ENCODE measurements around the gene TBCK. TPM values are rescaled to one million over a fixed set of nuclear protein-coding genes. Genes with fewer than 3 reads are reported as not detected.

The TBCK gene
- total and polyA plus RNA-seq, 2 experiments from 2014 or later = 13.9 to 28.9 TPM

GRCh38 chr4:106183551-106183950 is 132.5 kb downstream of the TBCK start (continued):
- TF ChIP-seq ZNF462 (CRISPR knock-in tag; IDR thresholded peaks at IDR 0.05) (no peak), CREB1 (CRISPR knock-in tag; IDR thresholded peaks at IDR 0.05; ENCODE audit: low read depth) (no peak), NANOG (IDR thresholded peaks at IDR 0.05; ENCODE audit: borderline replicate concordance) (no peak), ETS1 (IDR thresholded peaks at IDR 0.05) (no peak), EZH2 (IDR thresholded peaks at IDR 0.05; ENCODE audit: low read depth, unreplicated experiment) (no peak), EZH2phosphoT487 (IDR thresholded peaks at IDR 0.05; ENCODE audit: unreplicated experiment) (no peak), POLR2AphosphoS5 (IDR thresholded peaks at IDR 0.05; ENCODE audit: low read depth) (no peak)

GRCh38 chr4:106172861-106173260 is 143.1 kb downstream of the TBCK start:
- Histone ChIP-seq H2AFZ (no peak overlapping the region), H4K20me1 (replicated peaks; ENCODE audit: insufficient read depth) (no peaks in the 10 kb centered on the region; the same call in 1 of the 2 replicates), H3K36me3 (ENCODE audit: insufficient read depth) (no peaks in the 10 kb centered on the region), H3K4me2 (no peak overlapping the region), H3K4me3 (no peak overlapping the region), H3K27ac (ENCODE audit: low read depth) (no peak overlapping the region), H3K4me1 (ENCODE audit: insufficient read depth) (no peaks in the 10 kb centered on the region), H3K79me2 (replicated peaks; ENCODE audit: insufficient read depth) (no peaks in the 10 kb centered on the region), H3K27me3 (ENCODE audit: insufficient read depth) (no peaks in the 10 kb centered on the region), H3F3A (replicated peaks; ENCODE audit: low read depth) (no peaks in the 10 kb centered on the region), H3K9me2 (ENCODE audit: insufficient read depth) (no peaks in the 10 kb centered on the region)
- Mint-ChIP-seq H3K27ac (no peak overlapping the region), H3K27me3 (ENCODE audit: insufficient read depth, low read depth, poor library complexity) (peaks cover 2% of the 10 kb centered on the region), H3K9me3 (peaks cover 15% of the 10 kb centered on the region; the same call in 2 of the 3 replicates), H3K4me3 (no peak overlapping the region), H3K36me3 (ENCODE audit: low read depth) (peaks cover 17% of the 10 kb centered on the region), H3K4me1 (no peaks in the 10 kb centered on the region)
- no peak for ATAC-seq
- TF ChIP-seq CREB1 (CRISPR knock-in tag; IDR thresholded peaks at IDR 0.05; ENCODE audit: low read depth) = no peak
- TF ChIP-seq CTCF (conservative IDR thresholded peaks at IDR 0.05; ENCODE audit: low read depth in 2 of 2) = no peak
- TF ChIP-seq EZH2 (IDR thresholded peaks at IDR 0.05; ENCODE audit: low read depth, unreplicated experiment) = no peak
- TF ChIP-seq NANOG (IDR thresholded peaks at IDR 0.05; ENCODE audit: borderline replicate concordance) = no peak
- no peak for DNase-seq (ENCODE audit: low spot score)

All from GM23338 (cell line).